ENCODE data around the gene DEGS1.

The DEGS1 gene

GRCh38 chr1:224217655-224218623 is 34.9 kb downstream of the DEGS1 start:
- no peak for DNase-seq

- DNase-seq, result no peak
Measured at GRCh38 chr1:224219011-224219611, 36.1 kb downstream of the DEGS1 start.

- DNase-seq, result no peak
Measured at GRCh38 chr1:224219612-224220059, 36.6 kb downstream of the DEGS1 start.

- DNase-seq, result no peak
Measured at GRCh38 chr1:224223819-224224714, 41.0 kb downstream of the DEGS1 start.

- DNase-seq, result no peak
Measured at GRCh38 chr1:224226849-224227502, 43.9 kb downstream of the DEGS1 start.

GRCh38 chr1:224234017-224234416 is 51.0 kb downstream of the DEGS1 start:
- no peak for DNase-seq

GRCh38 chr1:224235813-224236493 is 52.9 kb downstream of the DEGS1 start:
- DNase-seq, result no peak

- no peak for DNase-seq
Measured at GRCh38 chr1:224237119-224237881, 54.3 kb downstream of the DEGS1 start.

GRCh38 chr1:224238212-224238611 is 55.2 kb downstream of the DEGS1 start:
- DNase-seq, result no peak

GRCh38 chr1:224238756-224239155 is 55.7 kb downstream of the DEGS1 start:
- DNase-seq, result no peak

Measured in cerebellar nuclear complex (tissue), 1 donor.